HepG2 (cell line): ENCODE data around the gene PSORS1C2. TPM values are rescaled to one million over a fixed set of nuclear protein-coding genes. Genes with fewer than 3 reads are reported as not detected.

Experiments used
- CHD4 ChIP-seq: fragments of 200-600 bp; sonication (generic); IDR thresholded peaks from 2 replicates; pipeline ENCODE4 v1.7.0; 2017; ENCODE audit warnings: mild to moderate bottlenecking, low read length, borderline replicate concordance
- FOXC1 ChIP-seq: sonication (generic); formaldehyde crosslinking; IDR thresholded peaks from 2 replicates; pipeline ENCODE4 v1.8.0; 2022; ENCODE audit warnings: mild to moderate bottlenecking, missing genetic modification reagents, borderline replicate concordance
- IKZF4 ChIP-seq: sonication (generic); formaldehyde crosslinking; IDR thresholded peaks from 2 replicates; pipeline ENCODE4 v1.5.1; 2020; ENCODE audit warnings: borderline replicate concordance, mild to moderate bottlenecking, low read depth, missing genetic modification reagents; ENCODE audit errors: not compliant biosample characterization
- MAFK ChIP-seq, 2 experiments: IDR thresholded peaks in 1 of 2; conservative IDR thresholded peaks in 1 of 2; 2 replicates each; pipeline ENCODE4 v1.6.1; 2011; ENCODE audit warnings: improper control_type of control experiment in 2 of 2, low read length in 2 of 2
- MBD4 ChIP-seq: IDR thresholded peaks from 2 replicates; pipeline ENCODE4 v1.6.1; 2012; ENCODE audit warnings: low read length, inconsistent platforms, borderline replicate concordance
- NFE2L1 ChIP-seq: sonication (generic); formaldehyde crosslinking; IDR thresholded peaks from 2 replicates; pipeline ENCODE4 v1.4.0; 2020; ENCODE audit warnings: missing genetic modification reagents, mild to moderate bottlenecking, borderline replicate concordance
- ONECUT2 ChIP-seq: sonication (generic); formaldehyde crosslinking; IDR thresholded peaks from 2 replicates; pipeline ENCODE4 v1.4.0; 2020; ENCODE audit warnings: missing genetic modification reagents
- PHF20 ChIP-seq: sonication (generic); formaldehyde crosslinking; IDR thresholded peaks from 2 replicates; pipeline ENCODE4 v1.5.0; 2020; ENCODE audit warnings: mild to moderate bottlenecking, missing genetic modification reagents
- SAP130 ChIP-seq: IDR thresholded peaks from 2 replicates; pipeline ENCODE4 v1.6.1; 2016; ENCODE audit warnings: low read depth
- SNAI1 ChIP-seq: sonication (generic); formaldehyde crosslinking; IDR thresholded peaks from 2 replicates; pipeline ENCODE4 v1.5.0; 2020; ENCODE audit warnings: mild to moderate bottlenecking, missing genetic modification reagents, borderline replicate concordance
- SOX6 ChIP-seq, 2 experiments: fragments of 450-650 bp in 1 of 2; sonication (generic) in 1 of 2; formaldehyde crosslinking in 1 of 2; IDR thresholded peaks; 2 replicates each; pipeline versions ENCODE4 v1.4.0 to v1.6.1; 2017 to 2020; ENCODE audit warnings: antibody characterized with exemption in 1 of 2, mild to moderate bottlenecking in 1 of 2, missing genetic modification reagents in 1 of 2
- TOE1 ChIP-seq: sonication (generic); formaldehyde crosslinking; IDR thresholded peaks from 2 replicates; pipeline ENCODE4 v1.4.0; 2020; ENCODE audit warnings: mild to moderate bottlenecking, missing genetic modification reagents
- ZFP41 ChIP-seq: sonication (generic); formaldehyde crosslinking; IDR thresholded peaks from 2 replicates; pipeline ENCODE4 v1.4.0; 2020; ENCODE audit warnings: mild to moderate bottlenecking, missing genetic modification reagents, borderline replicate concordance
- ZNF225 ChIP-seq: sonication (generic); formaldehyde crosslinking; IDR thresholded peaks from 2 replicates; pipeline ENCODE4 v1.4.0; 2020; ENCODE audit warnings: mild to moderate bottlenecking, missing genetic modification reagents
- ZNF234 ChIP-seq: sonication (generic); formaldehyde crosslinking; conservative IDR thresholded peaks from 2 replicates; pipeline ENCODE4 v1.5.1; 2020; ENCODE audit warnings: mild to moderate bottlenecking, missing genetic modification reagents
- ZNF367 ChIP-seq: sonication (generic); formaldehyde crosslinking; IDR thresholded peaks from 2 replicates; pipeline ENCODE4 v1.4.0; 2020; ENCODE audit warnings: missing genetic modification reagents, borderline replicate concordance
- ZNF430 ChIP-seq: sonication (generic); formaldehyde crosslinking; IDR thresholded peaks from 2 replicates; pipeline ENCODE4 v1.9.0; 2021; ENCODE audit warnings: mild to moderate bottlenecking, missing genetic modification reagents
- ZNF549 ChIP-seq: sonication (generic); formaldehyde crosslinking; IDR thresholded peaks from 2 replicates; pipeline ENCODE4 v1.5.0; 2020; ENCODE audit warnings: missing genetic modification reagents
- ZNF577 ChIP-seq: sonication (generic); formaldehyde crosslinking; IDR thresholded peaks from 2 replicates; pipeline ENCODE4 v1.4.0; 2020; ENCODE audit warnings: mild to moderate bottlenecking, low read depth, missing genetic modification reagents, borderline replicate concordance
- ZNF678 ChIP-seq: sonication (generic); formaldehyde crosslinking; IDR thresholded peaks from 2 replicates; pipeline ENCODE4 v1.4.0; 2020; ENCODE audit warnings: mild to moderate bottlenecking, missing genetic modification reagents
- ZSCAN20 ChIP-seq: sonication (generic); formaldehyde crosslinking; IDR thresholded peaks from 2 replicates; pipeline ENCODE4 v1.4.0; 2020; ENCODE audit warnings: missing genetic modification reagents, mild to moderate bottlenecking, borderline replicate concordance
- polyA plus RNA-seq, 8 experiments: library from polyadenylated mRNA; depleted of rRNA in 3 of 8; stranded (reverse) in 7 of 8; unstranded in 1 of 8; fragments of >200 nt; fragmentation: Illumina TruSeq in 4 of 8; extraction: Trizol in 4 of 8; gene quantifications; 2 replicates each; pipeline versions ENCODE4 v1.2.1 to v1.2.3, GENCODE V29; 2011 to 2016; ENCODE audit warnings: low read depth in 4 of 8, missing spikeins in 1 of 8, mixed read lengths in 1 of 8; ENCODE audit not compliant: insufficient read depth in 1 of 8
- total RNA-seq, 5 experiments: library from RNA; depleted of rRNA; stranded (reverse); fragments of >200 nt; fragmentation: Illumina TruSeq; extraction: Trizol; gene quantifications; 2 replicates each; pipeline ENCODE4 v1.2.3, GENCODE V29; 2016; ENCODE audit warnings: low read depth in 1 of 5
- TF ChIP-seq, protein P1 (sequence below): sonication (generic); formaldehyde crosslinking; IDR thresholded peaks from 2 replicates; pipeline ENCODE4 v1.5.0; 2020; ENCODE audit warnings: missing genetic modification reagents
- TF ChIP-seq, protein P2 (sequence below): sonication (generic); formaldehyde crosslinking; IDR thresholded peaks from 2 replicates; pipeline ENCODE4 v1.5.1; 2020; ENCODE audit warnings: missing genetic modification reagents, mild to moderate bottlenecking, borderline replicate concordance
- TF ChIP-seq, protein P3 (sequence below): sonication (generic); formaldehyde crosslinking; IDR thresholded peaks from 2 replicates; pipeline ENCODE4 v1.4.0; 2020; ENCODE audit warnings: missing genetic modification reagents, mild to moderate bottlenecking, borderline replicate concordance

Gene PSORS1C2
- total and polyA plus RNA-seq, 2 of the 13 experiments (the other 11 are each of a cell fraction or from before 2014, with no cell fraction given) = not detected

DNA sequence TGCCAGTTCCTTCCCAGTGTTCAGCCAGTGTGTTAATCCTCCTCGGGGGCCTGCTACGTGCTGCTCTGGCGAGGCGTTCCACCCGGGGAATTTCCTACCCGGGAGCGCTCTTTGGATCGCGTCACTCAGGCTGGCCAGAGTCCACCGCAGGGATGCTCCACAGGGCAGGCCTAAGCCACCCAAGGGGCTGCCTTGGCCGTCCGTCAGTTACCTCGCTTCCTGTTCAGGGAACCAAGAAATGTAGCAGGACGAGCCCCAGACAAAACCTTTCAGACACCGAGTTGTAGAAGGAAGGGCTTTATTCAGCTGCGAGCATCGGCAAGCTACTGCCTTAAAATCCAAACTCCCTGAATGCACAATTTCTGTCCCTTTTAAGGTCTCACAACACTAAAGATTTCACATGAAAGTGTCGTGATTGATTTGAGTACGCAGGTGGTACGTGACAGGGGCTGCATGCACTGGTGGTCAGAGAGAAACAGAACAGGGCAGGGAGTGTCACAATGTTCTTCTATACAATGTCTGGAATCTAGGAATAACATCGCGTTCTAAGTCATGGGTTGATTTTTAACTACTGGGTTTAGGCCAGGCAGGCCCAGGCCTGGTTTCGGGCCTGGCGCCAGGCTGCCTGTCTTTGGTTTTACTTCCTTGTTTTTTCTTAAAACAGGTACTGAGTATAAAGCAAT lies 47.3 kb upstream of the PSORS1C2 start (continued):
- no peak for TF ChIP-seq MAFK (conservative IDR thresholded peaks at IDR 0.05 in 1 of 2, IDR thresholded peaks at IDR 0.05 in 1 of 2; ENCODE audit: low read length in 2 of 2)
- TF ChIP-seq PHF20 (CRISPR knock-in tag) = peak; percentile 76
- TF ChIP-seq ZNF234 (CRISPR knock-in tag) = peak; percentile 7; the same call in 1 of the 2 replicates
- TF ChIP-seq NFE2L1 (CRISPR knock-in tag) = no peak
- peak; percentile 78; the same call in 1 of the 2 replicates for TF ChIP-seq FOXC1 (CRISPR knock-in tag)
- no peak for TF ChIP-seq ZFP41 (CRISPR knock-in tag)
- TF ChIP-seq ZNF678 (CRISPR knock-in tag) = no peak
- TF ChIP-seq ZNF430 = peak; percentile 85; the same call in 1 of the 2 replicates
- TF ChIP-seq, protein P1, sequence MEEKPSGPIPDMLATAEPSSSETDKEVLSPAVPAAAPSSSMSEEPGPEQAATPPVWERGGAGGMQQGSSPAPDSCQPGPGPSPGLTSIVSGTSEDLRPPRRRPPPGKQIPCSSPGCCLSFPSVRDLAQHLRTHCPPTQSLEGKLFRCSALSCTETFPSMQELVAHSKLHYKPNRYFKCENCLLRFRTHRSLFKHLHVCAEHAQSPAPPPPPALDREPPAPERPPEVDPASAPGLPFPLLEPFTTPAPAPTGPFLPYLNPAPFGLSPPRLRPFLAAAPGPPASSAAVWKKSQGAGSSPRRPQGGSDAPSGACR (CRISPR knock-in tag) = peak; percentile 90; the same call in 1 of the 2 replicates
- no peak for TF ChIP-seq ZNF549 (CRISPR knock-in tag)
- peak; percentile 92 for TF ChIP-seq SAP130
- no peak for TF ChIP-seq CHD4
- peak; percentile 68; the same call in 1 of the 2 replicates for TF ChIP-seq ZNF225 (CRISPR knock-in tag)
- TF ChIP-seq MBD4 = no peak
- no peak for TF ChIP-seq ZNF577 (CRISPR knock-in tag)
- TF ChIP-seq SNAI1 (CRISPR knock-in tag) = no peak
- no peak for TF ChIP-seq TOE1 (CRISPR knock-in tag)
- TF ChIP-seq, protein P2, sequence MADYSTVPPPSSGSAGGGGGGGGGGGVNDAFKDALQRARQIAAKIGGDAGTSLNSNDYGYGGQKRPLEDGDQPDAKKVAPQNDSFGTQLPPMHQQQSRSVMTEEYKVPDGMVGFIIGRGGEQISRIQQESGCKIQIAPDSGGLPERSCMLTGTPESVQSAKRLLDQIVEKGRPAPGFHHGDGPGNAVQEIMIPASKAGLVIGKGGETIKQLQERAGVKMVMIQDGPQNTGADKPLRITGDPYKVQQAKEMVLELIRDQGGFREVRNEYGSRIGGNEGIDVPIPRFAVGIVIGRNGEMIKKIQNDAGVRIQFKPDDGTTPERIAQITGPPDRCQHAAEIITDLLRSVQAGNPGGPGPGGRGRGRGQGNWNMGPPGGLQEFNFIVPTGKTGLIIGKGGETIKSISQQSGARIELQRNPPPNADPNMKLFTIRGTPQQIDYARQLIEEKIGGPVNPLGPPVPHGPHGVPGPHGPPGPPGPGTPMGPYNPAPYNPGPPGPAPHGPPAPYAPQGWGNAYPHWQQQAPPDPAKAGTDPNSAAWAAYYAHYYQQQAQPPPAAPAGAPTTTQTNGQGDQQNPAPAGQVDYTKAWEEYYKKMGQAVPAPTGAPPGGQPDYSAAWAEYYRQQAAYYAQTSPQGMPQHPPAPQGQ (CRISPR knock-in tag) = no peak
- no peak for TF ChIP-seq ZSCAN20 (CRISPR knock-in tag)
- TF ChIP-seq ONECUT2 (CRISPR knock-in tag) = no peak
- TF ChIP-seq SOX6 (IDR thresholded peaks at IDR 0.05) = no peak
- TF ChIP-seq SOX6 (CRISPR knock-in tag; IDR thresholded peaks at IDR 0.05) = peak; percentile 49; the same call in 1 of the 2 replicates
- TF ChIP-seq IKZF4 (CRISPR knock-in tag) = no peak
- TF ChIP-seq, protein P3, sequence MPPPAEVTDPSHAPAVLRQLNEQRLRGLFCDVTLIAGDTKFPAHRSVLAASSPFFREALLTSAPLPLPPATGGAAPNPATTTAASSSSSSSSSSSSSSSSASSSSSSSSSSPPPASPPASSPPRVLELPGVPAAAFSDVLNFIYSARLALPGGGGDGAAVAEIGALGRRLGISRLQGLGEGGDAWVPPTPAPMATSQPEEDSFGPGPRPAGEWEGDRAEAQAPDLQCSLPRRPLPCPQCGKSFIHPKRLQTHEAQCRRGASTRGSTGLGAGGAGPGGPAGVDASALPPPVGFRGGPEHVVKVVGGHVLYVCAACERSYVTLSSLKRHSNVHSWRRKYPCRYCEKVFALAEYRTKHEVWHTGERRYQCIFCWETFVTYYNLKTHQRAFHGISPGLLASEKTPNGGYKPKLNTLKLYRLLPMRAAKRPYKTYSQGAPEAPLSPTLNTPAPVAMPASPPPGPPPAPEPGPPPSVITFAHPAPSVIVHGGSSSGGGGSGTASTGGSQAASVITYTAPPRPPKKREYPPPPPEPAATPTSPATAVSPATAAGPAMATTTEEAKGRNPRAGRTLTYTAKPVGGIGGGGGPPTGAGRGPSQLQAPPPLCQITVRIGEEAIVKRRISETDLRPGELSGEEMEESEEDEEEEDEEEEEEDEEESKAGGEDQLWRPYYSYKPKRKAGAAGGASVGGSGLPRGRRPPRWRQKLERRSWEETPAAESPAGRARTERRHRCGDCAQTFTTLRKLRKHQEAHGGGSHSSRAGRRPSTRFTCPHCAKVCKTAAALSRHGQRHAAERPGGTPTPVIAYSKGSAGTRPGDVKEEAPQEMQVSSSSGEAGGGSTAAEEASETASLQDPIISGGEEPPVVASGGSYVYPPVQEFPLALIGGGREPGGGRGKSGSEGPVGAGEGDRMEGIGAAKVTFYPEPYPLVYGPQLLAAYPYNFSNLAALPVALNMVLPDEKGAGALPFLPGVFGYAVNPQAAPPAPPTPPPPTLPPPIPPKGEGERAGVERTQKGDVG (CRISPR knock-in tag) = peak; percentile 68; the same call in 1 of the 2 replicates
- no peak for TF ChIP-seq ZNF367 (CRISPR knock-in tag)
